Uterus (tissue), 4 donors: ENCODE measurements around the gene CORIN. TPM values are rescaled to one million over a fixed set of nuclear protein-coding genes. Genes with fewer than 3 reads are reported as not detected.
"Not testable (repeated sequence)": the region's sequence is repeated elsewhere in the genome, so short reads cannot be mapped to it uniquely, and the experiment has no call there.

Source experiments
- DNase-seq, 2 donors: peaks; one replicate each; pipeline ENCODE4 v3.0.0-alpha.2; 2019 to 2020
- H3K27ac ChIP-seq, 2 donors: fragments of 200-600 bp; sonication (generic); 1 replicate in 1 of 2; 2 replicates in 1 of 2; pipeline ENCODE4 v1.5.1; 2016 to 2018
- H3K27me3 ChIP-seq, 2 donors: fragments of 200-600 bp; sonication (generic); one replicate each; pipeline ENCODE4 v1.5.1; 2018 to 2019; ENCODE audit warnings: control low read depth in 1 of 2
- H3K36me3 ChIP-seq, 2 donors: fragments of 200-600 bp; sonication (generic); one replicate each; pipeline ENCODE4 v1.5.1; 2019; ENCODE audit warnings: control low read depth in 1 of 2
- H3K4me1 ChIP-seq, 2 donors: fragments of 200-600 bp; sonication (generic); one replicate each; pipeline ENCODE4 v1.5.1; 2018 to 2019; ENCODE audit warnings: control low read depth in 1 of 2
- H3K4me3 ChIP-seq, 2 donors: fragments of 200-600 bp; sonication (generic); 1 replicate in 1 of 2; 2 replicates in 1 of 2; pipeline ENCODE4 v1.5.1; 2018 to 2019; ENCODE audit warnings: mild to moderate bottlenecking in 1 of 2
- H3K9me3 ChIP-seq, 2 donors: fragments of 200-600 bp; sonication (generic); one replicate each; pipeline ENCODE4 v1.5.1; 2019; ENCODE audit warnings: control low read depth in 1 of 2
- POLR2A ChIP-seq, 2 donors: fragments of 450-650 bp; IDR thresholded peaks; one replicate each; pipeline ENCODE4 v1.6.1; 2016; ENCODE audit warnings: antibody characterized with exemption in 2 of 2, mild to moderate bottlenecking in 1 of 2, moderate library complexity in 1 of 2
- intact Hi-C: fragments of 100-400 bp; cut with DNase I; formaldehyde crosslinking; loops from one replicate; pipeline ENCODE4 v1.15.1; 2023; ENCODE audit warnings: low total_unique reads
- total RNA-seq, 4 donors: library from RNA; depleted of rRNA in 3 of 4; stranded (reverse); fragments of >200 nt in 3 of 4; gene quantifications; one replicate each; pipeline versions ENCODE4 v1.1.0 to v1.2.4, GENCODE V29; 2014 to 2023
- TF ChIP-seq, protein P1 (sequence below), 4 experiments: fragments of 200-600 bp in 2 of 4; fragments of 450-650 bp in 2 of 4; sonication (generic) in 2 of 4; IDR thresholded peaks; one replicate each; pipeline ENCODE4 v1.5.1; 2016 to 2019; ENCODE audit warnings: antibody characterized with exemption in 4 of 4, mild to moderate bottlenecking in 2 of 4, moderate library complexity in 1 of 4
- donor health status: DM: yes; HTN: yes; CAD: no.

CORIN gene
- total RNA-seq, 4 donors from 2014 or later: 4.8 to 8.5 (median 6.4) TPM

DNA sequence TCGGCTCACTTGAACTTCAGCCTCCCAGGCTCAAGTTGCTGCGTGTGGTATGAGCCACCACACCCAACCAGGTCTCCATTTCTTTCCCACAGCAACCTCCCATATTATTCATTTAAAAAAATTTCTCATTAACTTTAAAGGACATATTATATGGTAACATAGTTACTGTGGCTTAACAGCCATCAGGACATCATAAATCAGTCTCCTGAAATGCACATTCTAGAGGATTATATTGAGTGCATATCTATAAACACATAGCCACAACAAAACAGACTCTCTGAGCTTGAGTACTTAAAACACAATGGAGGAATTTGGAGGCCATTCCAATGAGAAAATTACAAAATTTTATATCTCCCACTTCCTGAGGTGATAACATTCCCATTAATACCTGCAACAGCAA is 61.5 kb downstream of the CORIN start:
- DNase-seq: no peak
- Histone ChIP-seq H3K27ac (no peak overlapping the region), H3K36me3 (no peaks in the 10 kb centered on the region), H3K4me3 (no peak overlapping the region), H3K9me3 (no peaks in the 10 kb centered on the region), H3K27me3 (no peaks in the 10 kb centered on the region), H3K4me1 (no peaks in the 10 kb centered on the region)
- no peak for TF ChIP-seq POLR2A (IDR thresholded peaks at IDR 0.05)
- TF ChIP-seq, protein P1, sequence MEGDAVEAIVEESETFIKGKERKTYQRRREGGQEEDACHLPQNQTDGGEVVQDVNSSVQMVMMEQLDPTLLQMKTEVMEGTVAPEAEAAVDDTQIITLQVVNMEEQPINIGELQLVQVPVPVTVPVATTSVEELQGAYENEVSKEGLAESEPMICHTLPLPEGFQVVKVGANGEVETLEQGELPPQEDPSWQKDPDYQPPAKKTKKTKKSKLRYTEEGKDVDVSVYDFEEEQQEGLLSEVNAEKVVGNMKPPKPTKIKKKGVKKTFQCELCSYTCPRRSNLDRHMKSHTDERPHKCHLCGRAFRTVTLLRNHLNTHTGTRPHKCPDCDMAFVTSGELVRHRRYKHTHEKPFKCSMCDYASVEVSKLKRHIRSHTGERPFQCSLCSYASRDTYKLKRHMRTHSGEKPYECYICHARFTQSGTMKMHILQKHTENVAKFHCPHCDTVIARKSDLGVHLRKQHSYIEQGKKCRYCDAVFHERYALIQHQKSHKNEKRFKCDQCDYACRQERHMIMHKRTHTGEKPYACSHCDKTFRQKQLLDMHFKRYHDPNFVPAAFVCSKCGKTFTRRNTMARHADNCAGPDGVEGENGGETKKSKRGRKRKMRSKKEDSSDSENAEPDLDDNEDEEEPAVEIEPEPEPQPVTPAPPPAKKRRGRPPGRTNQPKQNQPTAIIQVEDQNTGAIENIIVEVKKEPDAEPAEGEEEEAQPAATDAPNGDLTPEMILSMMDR (IDR thresholded peaks at IDR 0.05): no peak
- intact Hi-C loops: no loop called here

DNA sequence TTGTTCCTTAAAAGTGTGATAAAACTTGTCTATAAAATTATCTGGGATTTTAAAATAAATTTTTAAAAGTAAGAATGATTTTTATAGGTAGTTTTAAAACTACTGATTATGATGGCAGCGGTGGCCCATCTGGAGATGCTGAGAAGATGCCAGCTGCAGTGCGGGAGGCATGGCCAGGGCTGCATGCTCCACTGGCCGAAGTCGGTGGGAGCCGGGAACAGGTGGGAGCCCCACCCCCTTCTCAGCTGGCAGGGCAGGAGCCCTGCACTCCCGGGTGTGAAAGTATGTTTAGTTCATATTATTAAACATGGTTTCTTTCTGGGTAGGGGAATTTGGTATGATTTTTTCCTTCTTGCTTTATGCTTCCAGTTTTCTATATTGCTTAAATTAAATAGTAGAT is 63.8 kb downstream of the CORIN start:
- intact Hi-C loops: no loop called here
- no peak for DNase-seq
- H3K27me3 ChIP-seq: no peaks in the 10 kb centered on the region
- H3K4me1 ChIP-seq: no peaks in the 10 kb centered on the region
- H3K4me3 ChIP-seq: no peak overlapping the region
- H3K9me3 ChIP-seq: no peaks in the 10 kb centered on the region
- TF ChIP-seq, protein P1 (IDR thresholded peaks at IDR 0.05): no peak
- TF ChIP-seq POLR2A (IDR thresholded peaks at IDR 0.05): no peak
- no peak overlapping the region for H3K27ac ChIP-seq
- H3K36me3 ChIP-seq: no peaks in the 10 kb centered on the region

DNA sequence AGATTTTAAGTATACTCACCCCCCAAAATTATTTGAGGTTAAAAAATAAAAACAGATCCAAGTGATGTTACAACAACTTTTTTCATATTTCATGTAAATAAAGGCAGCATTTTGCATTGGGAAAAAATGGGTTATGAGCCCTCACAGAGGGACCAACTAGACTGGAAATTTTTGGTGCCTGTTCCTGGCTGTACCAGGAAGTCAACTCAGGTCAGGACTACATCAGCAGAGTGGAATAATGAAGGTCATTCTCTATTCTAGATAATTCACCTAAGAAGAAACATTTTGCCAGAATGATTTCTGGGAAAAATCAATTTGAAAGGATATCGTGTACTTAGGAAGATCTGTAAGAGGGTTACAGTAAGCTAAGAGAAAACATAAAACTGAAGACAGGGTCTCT is 66.8 kb downstream of the CORIN start:
- H3K27me3 ChIP-seq: no peaks in the 10 kb centered on the region
- no peaks in the 10 kb centered on the region for H3K36me3 ChIP-seq
- H3K4me1 ChIP-seq: no peaks in the 10 kb centered on the region
- no peaks in the 10 kb centered on the region for H3K9me3 ChIP-seq
- no peak for TF ChIP-seq POLR2A (IDR thresholded peaks at IDR 0.05)
- TF ChIP-seq, protein P1 (IDR thresholded peaks at IDR 0.05): no peak
- DNase-seq: no peak
- H3K27ac ChIP-seq: no peak overlapping the region
- H3K4me3 ChIP-seq: no peak overlapping the region
- intact Hi-C loops: no loop called here

DNA sequence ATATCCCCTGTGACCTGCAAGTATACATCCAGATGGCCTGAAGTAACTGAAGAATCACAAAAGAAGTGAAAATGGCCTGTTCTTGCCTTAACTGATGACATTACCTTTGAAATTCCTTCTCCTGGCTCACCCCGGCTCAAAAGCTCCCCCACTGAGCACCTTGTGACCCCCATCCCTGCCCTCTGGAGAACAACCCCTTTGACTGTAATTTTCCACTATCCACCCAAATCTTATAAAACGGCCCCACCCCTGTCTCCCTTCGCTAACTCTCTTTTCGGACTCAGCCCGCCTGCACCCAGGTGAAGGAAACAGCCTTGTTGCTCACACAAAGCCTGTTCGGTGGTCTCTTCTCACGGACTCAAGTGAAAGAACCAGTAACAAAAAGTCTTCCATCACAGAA is 69.9 kb downstream of the CORIN start:
- DNase-seq, H3K27me3 ChIP-seq, H3K36me3 ChIP-seq, H3K27ac ChIP-seq, H3K4me1 ChIP-seq, H3K4me3 ChIP-seq, H3K9me3 ChIP-seq, intact Hi-C loops: not testable (repeated sequence)

DNA sequence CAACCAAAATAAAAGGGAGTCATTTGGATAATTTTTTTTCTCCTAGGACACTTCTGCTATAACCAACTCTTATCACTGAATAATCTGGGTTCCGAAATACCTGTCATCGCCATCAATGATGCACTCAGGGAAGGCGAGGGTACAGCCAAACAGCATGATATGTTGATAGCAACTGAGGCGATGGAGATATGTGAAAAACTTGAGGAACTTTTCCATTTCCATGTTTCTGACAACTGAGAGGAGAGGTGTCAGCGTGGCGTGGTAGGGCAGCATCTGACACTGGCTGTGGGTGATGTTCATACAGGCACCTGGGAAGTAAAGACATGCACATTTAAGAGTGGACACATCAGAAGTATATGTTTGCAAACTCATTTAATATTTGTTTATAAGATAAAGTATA is 74.6 kb downstream of the CORIN start:
- no peaks in the 10 kb centered on the region for H3K9me3 ChIP-seq
- no peak overlapping the region for H3K4me3 ChIP-seq
- intact Hi-C loops: no loop called here
- H3K4me1 ChIP-seq: no peaks in the 10 kb centered on the region
- no peaks in the 10 kb centered on the region for H3K27me3 ChIP-seq
- TF ChIP-seq POLR2A (IDR thresholded peaks at IDR 0.05): no peak
- TF ChIP-seq, protein P1 (IDR thresholded peaks at IDR 0.05): no peak
- no peaks in the 10 kb centered on the region for H3K36me3 ChIP-seq
- no peak for DNase-seq
- H3K27ac ChIP-seq: no peak overlapping the region
